Measurements from ENCODE around the gene PACRG.

DNA sequence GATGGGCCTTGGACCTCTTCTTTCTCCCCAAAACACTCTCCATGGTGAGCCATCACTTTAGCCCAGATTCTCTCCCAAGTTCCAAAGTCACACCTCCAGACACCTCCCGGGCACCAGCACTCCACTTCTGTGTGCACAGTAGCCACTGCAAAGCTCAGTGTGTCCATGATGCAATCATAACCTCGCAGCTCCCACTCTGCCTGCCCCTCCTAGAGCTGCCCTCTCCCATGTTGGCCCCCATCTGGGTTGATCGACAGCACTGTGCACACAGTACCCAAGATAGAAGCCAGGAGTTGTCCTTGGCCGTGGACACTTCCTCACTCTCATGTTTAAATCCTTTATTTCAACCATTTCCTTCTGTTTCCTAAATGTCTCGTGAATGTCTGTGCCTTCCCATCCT lies 293.3 kb downstream of the PACRG start:
- TF ChIP-seq, protein P1, sequence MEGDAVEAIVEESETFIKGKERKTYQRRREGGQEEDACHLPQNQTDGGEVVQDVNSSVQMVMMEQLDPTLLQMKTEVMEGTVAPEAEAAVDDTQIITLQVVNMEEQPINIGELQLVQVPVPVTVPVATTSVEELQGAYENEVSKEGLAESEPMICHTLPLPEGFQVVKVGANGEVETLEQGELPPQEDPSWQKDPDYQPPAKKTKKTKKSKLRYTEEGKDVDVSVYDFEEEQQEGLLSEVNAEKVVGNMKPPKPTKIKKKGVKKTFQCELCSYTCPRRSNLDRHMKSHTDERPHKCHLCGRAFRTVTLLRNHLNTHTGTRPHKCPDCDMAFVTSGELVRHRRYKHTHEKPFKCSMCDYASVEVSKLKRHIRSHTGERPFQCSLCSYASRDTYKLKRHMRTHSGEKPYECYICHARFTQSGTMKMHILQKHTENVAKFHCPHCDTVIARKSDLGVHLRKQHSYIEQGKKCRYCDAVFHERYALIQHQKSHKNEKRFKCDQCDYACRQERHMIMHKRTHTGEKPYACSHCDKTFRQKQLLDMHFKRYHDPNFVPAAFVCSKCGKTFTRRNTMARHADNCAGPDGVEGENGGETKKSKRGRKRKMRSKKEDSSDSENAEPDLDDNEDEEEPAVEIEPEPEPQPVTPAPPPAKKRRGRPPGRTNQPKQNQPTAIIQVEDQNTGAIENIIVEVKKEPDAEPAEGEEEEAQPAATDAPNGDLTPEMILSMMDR (IDR thresholded peaks at IDR 0.05 in 2 of 3, conservative IDR thresholded peaks at IDR 0.05 in 1 of 3; ENCODE audit: control insufficient read depth in 2 of 3, extremely low read depth in 1 of 3, insufficient read depth in 1 of 3, low read depth in 3 of 3, low read length in 3 of 3), result no peak
- TF ChIP-seq EZH2 (IDR thresholded peaks at IDR 0.05; ENCODE audit: borderline replicate concordance, control insufficient read depth, low read depth, low read length) (no peak), RFX5 (IDR thresholded peaks at IDR 0.05; ENCODE audit: low read depth, low read length) (no peak)
- TF ChIP-seq, protein P2, sequence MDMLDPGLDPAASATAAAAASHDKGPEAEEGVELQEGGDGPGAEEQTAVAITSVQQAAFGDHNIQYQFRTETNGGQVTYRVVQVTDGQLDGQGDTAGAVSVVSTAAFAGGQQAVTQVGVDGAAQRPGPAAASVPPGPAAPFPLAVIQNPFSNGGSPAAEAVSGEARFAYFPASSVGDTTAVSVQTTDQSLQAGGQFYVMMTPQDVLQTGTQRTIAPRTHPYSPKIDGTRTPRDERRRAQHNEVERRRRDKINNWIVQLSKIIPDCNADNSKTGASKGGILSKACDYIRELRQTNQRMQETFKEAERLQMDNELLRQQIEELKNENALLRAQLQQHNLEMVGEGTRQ (IDR thresholded peaks at IDR 0.05; ENCODE audit: borderline replicate concordance, low read depth, low read length), result no peak
